Gastrocnemius medialis (tissue), 4 donors: ENCODE measurements around the gene ZBTB43.

Experiments
- CTCF ChIP-seq, 5 experiments: fragments of 450-650 bp in 3 of 5; fragments of 200-600 bp in 2 of 5; sonication (generic) in 2 of 5; IDR thresholded peaks in 4 of 5; conservative IDR thresholded peaks in 1 of 5; 1 replicate in 4 of 5; 2 replicates in 1 of 5; pipeline ENCODE4 v1.5.1; 2016 to 2019; ENCODE audit warnings: antibody characterized with exemption in 5 of 5, mild to moderate bottlenecking in 3 of 5, moderate library complexity in 3 of 5
- POLR2A ChIP-seq, 2 donors: fragments of 450-650 bp; IDR thresholded peaks; one replicate each; pipeline ENCODE4 v1.6.1; 2017; ENCODE audit warnings: antibody characterized with exemption in 2 of 2, mild to moderate bottlenecking in 2 of 2, moderate library complexity in 2 of 2

GRCh38 chr9:126860077-126860756, 55.4 kb downstream of the ZBTB43 start, which contains the start of gene ZBTB34:
- peak; percentile 99 to 100 (median 100) for TF ChIP-seq CTCF (IDR thresholded peaks at IDR 0.05 in 4 of 5, conservative IDR thresholded peaks at IDR 0.05 in 1 of 5)
- no peak for TF ChIP-seq POLR2A (IDR thresholded peaks at IDR 0.05)
